ENCODE data around the gene CCDC57.
A peak's percentile ranks its signal among the peaks of the same experiment; 100 is the strongest.

CCDC57 gene

GRCh38 chr17:82072827-82073226 is 139.8 kb downstream of the CCDC57 start:
- H3K27me3 ChIP-seq (replicated peaks; ENCODE audit: insufficient read depth, low read length), result no peaks in the 10 kb centered on the region
- H3K79me2 ChIP-seq (ENCODE audit: low read length), result no peaks in the 10 kb centered on the region
- H3K9me3 ChIP-seq (replicated peaks; ENCODE audit: insufficient read depth, low read length), result no peaks in the 10 kb centered on the region
- no peaks in the 10 kb centered on the region for H3K9me2 ChIP-seq (replicated peaks; ENCODE audit: insufficient read depth, low read length)
- DNase-seq, result no peak
- H2AFZ ChIP-seq (ENCODE audit: low read length), result no peak overlapping the region
- no peak overlapping the region for H3K4me2 ChIP-seq (ENCODE audit: low read depth, low read length)
- H3K36me3 ChIP-seq (replicated peaks; ENCODE audit: insufficient read depth, low read length), result no peaks in the 10 kb centered on the region
- 0 out of 2 replicates have a peak, but pooled peaks cover 3% of the 10 kb centered on the region for H3F3A ChIP-seq (ENCODE audit: insufficient read depth, low read length)
- H3K27ac ChIP-seq (ENCODE audit: low read length), result no peak overlapping the region
- no peak overlapping the region for H3K4me3 ChIP-seq (ENCODE audit: low read length)
- no peak for TF ChIP-seq EZH2phosphoT487 (IDR thresholded peaks at IDR 0.05; ENCODE audit: low read length)
- no peak for TF ChIP-seq EZH2 (optimal IDR thresholded peaks at IDR 0.05; ENCODE audit: low read depth, low read length)
- no peak for TF ChIP-seq CTCF (IDR thresholded peaks at IDR 0.05; ENCODE audit: low read length)
- no peaks in the 10 kb centered on the region for H3K4me1 ChIP-seq (ENCODE audit: low read length)
- no peaks in the 10 kb centered on the region for H4K20me1 ChIP-seq (ENCODE audit: insufficient read depth, low read length)
- H3K9ac ChIP-seq (ENCODE audit: low read length), result no peak overlapping the region

DNA sequence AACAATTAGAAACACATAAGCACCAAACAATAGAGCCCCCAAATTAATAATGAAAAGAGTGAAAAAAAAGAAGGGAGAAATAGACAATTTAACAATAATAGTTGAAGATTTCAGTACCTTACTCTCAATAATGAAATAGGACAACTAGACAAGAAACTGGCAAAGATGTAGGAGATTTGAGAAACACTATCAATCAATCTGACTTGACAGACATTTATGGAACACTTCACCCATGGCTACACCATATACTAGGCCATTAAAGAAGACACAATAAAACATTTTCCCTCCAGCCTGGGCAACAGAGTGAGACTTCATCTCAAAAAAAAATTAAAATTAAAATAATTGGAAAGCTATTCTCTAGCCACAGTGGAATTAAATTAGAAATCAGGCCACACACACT is 142.0 kb downstream of the CCDC57 start:
- no peaks in the 10 kb centered on the region for H3K4me1 ChIP-seq (ENCODE audit: low read length)
- no peaks in the 10 kb centered on the region for H3K36me3 ChIP-seq (replicated peaks; ENCODE audit: insufficient read depth, low read length)
- no peak overlapping the region for H3K4me2 ChIP-seq (ENCODE audit: low read depth, low read length)
- no peak overlapping the region for H3K9ac ChIP-seq (ENCODE audit: low read length)
- no peaks in the 10 kb centered on the region for H4K20me1 ChIP-seq (ENCODE audit: insufficient read depth, low read length)
- no peaks in the 10 kb centered on the region for H3K79me2 ChIP-seq (ENCODE audit: low read length)
- H2AFZ ChIP-seq (ENCODE audit: low read length), result no peak overlapping the region
- H3K4me3 ChIP-seq (ENCODE audit: low read length), result no peak overlapping the region
- TF ChIP-seq EZH2phosphoT487 (IDR thresholded peaks at IDR 0.05; ENCODE audit: low read length) (no peak), EZH2 (optimal IDR thresholded peaks at IDR 0.05; ENCODE audit: low read depth, low read length) (no peak), CTCF (IDR thresholded peaks at IDR 0.05; ENCODE audit: low read length) (no peak)
- H3K27ac ChIP-seq (ENCODE audit: low read length), result no peak overlapping the region
- no peak for DNase-seq
- no peaks in the 10 kb centered on the region for H3K27me3 ChIP-seq (replicated peaks; ENCODE audit: insufficient read depth, low read length)
- H3K9me3 ChIP-seq (replicated peaks; ENCODE audit: insufficient read depth, low read length), result no peaks in the 10 kb centered on the region
- H3F3A ChIP-seq (ENCODE audit: insufficient read depth, low read length), result no peaks in the 10 kb centered on the region
- no peaks in the 10 kb centered on the region for H3K9me2 ChIP-seq (replicated peaks; ENCODE audit: insufficient read depth, low read length)

DNA sequence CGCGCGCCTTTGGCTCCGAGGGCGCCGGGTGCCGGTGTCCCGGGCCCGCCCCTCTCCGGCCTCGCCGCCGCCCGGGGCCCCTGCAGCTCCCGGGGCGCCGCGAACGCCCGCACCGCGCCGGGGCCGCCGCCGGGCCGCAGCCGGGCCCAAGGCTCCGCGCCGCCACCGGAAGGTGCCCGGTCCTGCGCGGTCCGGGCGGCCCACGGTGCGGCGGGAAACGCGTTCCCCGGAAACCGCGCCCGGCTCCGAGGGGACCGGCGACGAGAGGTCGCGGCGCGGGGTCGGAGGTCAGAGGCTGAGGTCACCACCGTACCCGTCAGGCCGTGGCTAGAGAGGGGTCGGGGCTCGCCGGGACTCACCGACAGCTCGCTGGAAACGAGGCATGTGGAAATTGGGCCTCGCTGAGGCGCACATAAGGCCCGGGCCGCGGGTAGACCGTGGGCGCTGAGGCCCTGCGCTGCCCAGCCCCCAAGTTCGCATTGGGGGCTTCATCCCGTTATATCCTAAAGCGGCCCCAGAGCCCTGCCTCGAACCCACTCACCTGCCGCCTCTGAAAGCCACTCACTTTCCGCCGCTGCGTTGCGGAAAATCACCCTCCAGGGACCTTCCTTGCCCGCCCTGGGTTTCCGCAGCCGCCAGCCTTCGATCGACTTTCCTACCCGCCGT is 146.9 kb downstream of the CCDC57 start, which contains the start of gene DUS1L:
DUS1L (minus strand) TSS at position 167 of the 666 bp plus-strand sequence. CDS start 745 bp downstream, outside the sequence.
- TF ChIP-seq CTCF (IDR thresholded peaks at IDR 0.05; ENCODE audit: low read length) (no peak), EZH2phosphoT487 (IDR thresholded peaks at IDR 0.05; ENCODE audit: low read length) (no peak), EZH2 (optimal IDR thresholded peaks at IDR 0.05; ENCODE audit: low read depth, low read length) (no peak)
- peak; percentile 70 for DNase-seq
- Histone ChIP-seq H3F3A (ENCODE audit: insufficient read depth, low read length) (peaks cover 12% of the 10 kb centered on the region), H3K27me3 (replicated peaks; ENCODE audit: insufficient read depth, low read length) (no peaks in the 10 kb centered on the region), H3K79me2 (ENCODE audit: low read length) (peaks cover 30% of the 10 kb centered on the region), H3K4me2 (ENCODE audit: low read depth, low read length) (peak within 1 kb of the TSS; percentile 99), H3K9me2 (replicated peaks; ENCODE audit: insufficient read depth, low read length) (no peaks in the 10 kb centered on the region), H3K9me3 (replicated peaks; ENCODE audit: insufficient read depth, low read length) (no peaks in the 10 kb centered on the region), H3K36me3 (replicated peaks; ENCODE audit: insufficient read depth, low read length) (0 out of 2 replicates have a peak, but pooled peaks cover 4% of the 10 kb centered on the region), H2AFZ (ENCODE audit: low read length) (peak within 1 kb of the TSS; percentile 89), H3K4me1 (ENCODE audit: low read length) (peaks cover 12% of the 10 kb centered on the region), H3K27ac (ENCODE audit: low read length) (peak within 1 kb of the TSS; percentile 70; the same call in 1 of the 2 replicates), H3K4me3 (ENCODE audit: low read length) (peak within 1 kb of the TSS; percentile 96), H3K9ac (ENCODE audit: low read length) (peak within 1 kb of the TSS; percentile 93), H4K20me1 (ENCODE audit: insufficient read depth, low read length) (peaks cover 3% of the 10 kb centered on the region; the same call in 1 of the 2 replicates)

Data from MM.1S (cell line).